GM21367 (cell line): ENCODE measurements around the gene SPATA32.

Source experiments
- ATAC-seq: cut with Tn5 transposase; IDR thresholded peaks from one replicate; pipeline ENCODE4 v1.9.1; 2021; ENCODE audit not compliant: unreplicated experiment

SPATA32 gene

GRCh38 chr17:45230410-45230786, 31.5 kb downstream of the SPATA32 start:
- ATAC-seq, result no peak

- ATAC-seq, result no peak
These were observed 32.0 kb downstream of the SPATA32 start for GRCh38 chr17:45229681-45230409.

- no peak for ATAC-seq
These were observed 32.9 kb downstream of the SPATA32 start for GRCh38 chr17:45228763-45229539.

- ATAC-seq, result no peak
These were observed 33.8 kb downstream of the SPATA32 start for GRCh38 chr17:45227926-45228762.

- ATAC-seq, result no peak
These were observed 34.6 kb downstream of the SPATA32 start for GRCh38 chr17:45227101-45227925.

- ATAC-seq, result no peak
These were observed 35.3 kb downstream of the SPATA32 start for GRCh38 chr17:45226576-45226975.

GRCh38 chr17:45225964-45226530, 35.8 kb downstream of the SPATA32 start:
- ATAC-seq, result peak; percentile 39

- no peak for ATAC-seq
These were observed 36.7 kb downstream of the SPATA32 start for GRCh38 chr17:45225051-45225700.

GRCh38 chr17:45224671-45225050, 37.2 kb downstream of the SPATA32 start:
- no peak for ATAC-seq

- no peak for ATAC-seq
These were observed 38.1 kb downstream of the SPATA32 start for GRCh38 chr17:45223539-45224528.

- no peak for ATAC-seq
These were observed 38.8 kb downstream of the SPATA32 start for GRCh38 chr17:45222996-45223538.

- ATAC-seq, result no peak
These were observed 39.5 kb downstream of the SPATA32 start for GRCh38 chr17:45222289-45222995.

- ATAC-seq, result no peak
These were observed 39.9 kb downstream of the SPATA32 start for GRCh38 chr17:45222014-45222288.

GRCh38 chr17:45221081-45222013, 40.5 kb downstream of the SPATA32 start, which contains the start of gene FMNL1:
Gene FMNL1 (plus strand): TSS chr17:45221885. CDS start chr17:45222125, 240 bp downstream.
- ATAC-seq, result no peak

- no peak for ATAC-seq
These were observed 41.8 kb downstream of the SPATA32 start for GRCh38 chr17:45220079-45220478.

- ATAC-seq, result no peak
These were observed 42.8 kb downstream of the SPATA32 start for GRCh38 chr17:45218895-45219661.
